ENCODE measurements around the gene NUCB1. TPM values are rescaled to one million over a fixed set of nuclear protein-coding genes. Genes with fewer than 3 reads are reported as not detected.
"Not testable (repeated sequence)": the region's sequence is repeated elsewhere in the genome, so short reads cannot be mapped to it uniquely, and the experiment has no call there.

The NUCB1 gene
- total RNA-seq, 2 experiments from 2014 or later = 185 to 226 TPM

DNA sequence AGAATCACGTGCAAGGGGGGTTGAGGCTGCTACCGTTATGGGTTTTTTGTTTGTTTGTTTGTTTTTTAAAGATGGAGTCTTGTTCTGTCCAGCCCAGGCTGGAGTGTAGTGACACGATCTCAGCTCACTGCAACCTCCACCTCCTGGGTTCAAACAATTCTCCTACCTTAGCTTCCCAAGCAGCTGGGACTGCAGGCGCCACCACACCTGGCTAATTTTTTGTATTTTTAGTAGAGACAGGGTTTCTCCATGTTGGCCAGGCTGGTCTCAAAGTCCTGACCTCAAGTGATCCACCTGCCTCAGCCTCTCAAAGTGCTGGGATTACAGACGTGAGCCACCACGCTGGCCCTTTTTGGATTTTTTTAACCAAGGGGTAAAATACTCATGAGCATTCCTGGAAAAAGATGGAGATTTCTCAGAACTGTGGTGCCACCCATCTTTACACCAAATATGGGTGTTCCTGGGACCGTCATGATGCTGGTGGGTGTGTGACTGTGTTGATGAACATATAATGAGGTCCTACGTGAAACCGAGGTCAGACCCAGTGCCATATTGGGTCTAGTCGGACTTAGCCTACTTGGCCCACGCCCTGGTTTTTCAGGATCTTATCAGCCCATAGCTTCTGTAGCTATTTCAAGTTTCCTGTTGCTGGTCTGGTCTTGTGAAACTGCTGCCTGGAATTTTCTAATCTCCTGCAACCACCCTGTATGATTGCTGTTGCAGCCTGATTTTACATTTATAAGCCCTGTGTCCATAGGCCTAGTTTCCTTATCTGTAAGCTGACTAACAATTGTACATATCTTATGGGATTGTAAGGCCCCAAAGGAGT lies 21.7 kb upstream of the NUCB1 start:
- CTCF ChIA-PET = interaction anchor here (1.1 to 2.2 kb wide), 4 partner anchors 92 to 320 kb away, joined by 3 to 8 read pairs (median 4); partner anchors contain the start of genes GYS1 and RUVBL2
- Mint-ChIP-seq H3K27me3 (no peaks in the 10 kb centered on the region), H3K36me3 (peaks cover 43% of the 10 kb centered on the region), H3K4me3 (no peak overlapping the region), H3K27ac (peak overlapping the region; percentile 46), H3K9me3 (ENCODE audit: low read depth) (peaks cover 3% of the 10 kb centered on the region), H3K4me1 (peaks cover 44% of the 10 kb centered on the region)
- ATAC-seq (no peak), DNase-seq (peak; percentile 63)

DNA sequence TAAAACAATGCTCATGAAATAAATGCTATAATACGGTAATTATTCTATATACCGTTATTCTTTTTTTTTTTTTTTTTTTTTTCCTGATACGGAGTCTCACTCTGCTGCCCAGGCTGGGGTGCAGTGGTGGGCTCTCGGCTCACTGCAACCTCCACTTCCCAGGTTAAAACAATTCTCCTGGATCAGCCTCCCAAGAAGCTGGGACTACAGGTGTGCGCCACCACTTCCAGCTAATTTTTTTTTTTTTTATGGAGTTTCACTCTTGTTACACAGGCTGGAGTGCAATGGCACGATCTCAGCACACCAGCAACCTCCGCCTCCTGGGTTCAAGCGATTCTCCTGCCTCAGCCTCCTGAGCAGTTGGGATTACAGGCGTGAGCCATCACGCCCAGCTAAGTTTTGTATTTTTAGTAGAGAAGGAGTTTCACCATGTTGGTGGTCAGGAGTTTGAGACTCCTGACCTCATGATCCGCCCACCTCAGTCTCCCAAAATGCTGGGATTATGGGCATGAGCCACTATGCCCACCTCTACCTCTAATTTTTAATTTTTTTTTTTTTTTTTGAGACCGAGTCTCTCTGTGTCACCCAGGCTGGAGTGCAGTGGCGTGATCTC lies 21.0 kb upstream of the NUCB1 start:
- Mint-ChIP-seq H3K36me3 (peaks cover 36% of the 10 kb centered on the region), H3K27me3 (no peaks in the 10 kb centered on the region), H3K27ac (no peak overlapping the region), H3K4me3 (no peak overlapping the region), H3K4me1 (peaks cover 36% of the 10 kb centered on the region), H3K9me3 (ENCODE audit: low read depth) (peaks cover 3% of the 10 kb centered on the region)
- CTCF ChIA-PET = interaction anchor here (1.1 to 1.7 kb wide), 2 partner anchors 91 to 320 kb away, joined by 3 to 6 read pairs; no protein-coding TSS in a partner anchor
- no peak for ATAC-seq
- no peak for DNase-seq

GRCh38 chr19:48879696-48880095 lies 20.4 kb upstream of the NUCB1 start:
- not testable (repeated sequence) for H3K27ac Mint-ChIP-seq; H3K9me3 Mint-ChIP-seq (ENCODE audit: low read depth); H3K4me3 Mint-ChIP-seq; ATAC-seq; DNase-seq; H3K27me3 Mint-ChIP-seq
- CTCF ChIA-PET = interaction anchor here (1.1 to 1.7 kb wide), 4 partner anchors 8 to 319 kb away, joined by 3 to 6 read pairs (median 6); partner anchors contain the start of gene PPP1R15A
- H3K36me3 Mint-ChIP-seq = peaks cover 30% of the 10 kb centered on the region
- H3K4me1 Mint-ChIP-seq = peaks cover 31% of the 10 kb centered on the region

DNA sequence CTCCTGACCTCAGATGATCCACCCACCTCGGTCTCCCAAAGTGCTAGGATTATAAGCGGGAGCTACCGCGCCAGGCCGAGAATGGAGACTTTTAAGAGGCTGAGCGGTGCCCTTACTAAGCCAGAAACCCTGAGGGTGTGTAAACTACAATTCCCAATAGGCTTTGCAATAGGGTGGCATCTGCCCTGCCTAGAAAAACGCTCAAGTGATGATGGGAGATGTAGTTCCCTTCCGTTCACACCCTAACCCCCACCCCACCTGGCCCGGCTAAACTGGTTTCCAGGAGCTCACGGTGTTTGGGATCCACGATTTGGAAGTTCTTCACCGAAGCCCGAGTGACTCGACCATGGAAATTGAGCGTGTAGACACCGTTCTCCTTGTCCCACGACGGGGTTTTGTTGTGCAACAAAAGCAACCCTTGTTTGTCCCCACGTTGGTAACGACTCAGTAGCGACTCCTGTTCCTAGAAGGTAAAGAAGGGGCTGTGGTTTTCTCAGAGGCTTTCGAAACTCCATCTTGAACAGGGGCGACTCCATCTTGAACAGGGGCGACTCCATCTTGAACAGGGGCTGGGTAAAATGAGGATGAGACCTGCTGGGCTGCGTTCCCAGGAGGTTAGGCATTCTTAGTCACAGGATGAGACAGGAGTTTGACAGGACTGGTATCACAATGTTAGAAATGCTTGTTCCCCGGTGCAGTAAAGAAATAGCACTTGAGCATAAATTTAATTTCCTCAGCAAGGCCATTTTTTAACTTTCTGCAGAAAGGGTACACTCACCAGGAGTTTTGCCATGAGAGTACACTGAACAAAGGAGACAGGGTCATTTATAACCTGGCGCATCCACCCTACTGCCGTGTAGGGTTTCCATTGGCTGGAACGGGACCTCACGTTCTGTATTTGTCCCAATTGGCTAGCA lies 18.1 kb upstream of the NUCB1 start:
- H3K36me3 Mint-ChIP-seq = peaks cover 17% of the 10 kb centered on the region
- CTCF ChIA-PET = interaction anchor here (1.0 to 1.4 kb wide), 2 partner anchors 10 to 14 kb away, joined by 4 to 5 read pairs; partner anchors contain the start of gene PPP1R15A
- no peak overlapping the region for H3K27ac Mint-ChIP-seq

GRCh38 chr19:48883726-48884125 lies 16.4 kb upstream of the NUCB1 start:
- ATAC-seq (no peak), DNase-seq (no peak)
- Mint-ChIP-seq H3K36me3 (peaks cover 8% of the 10 kb centered on the region), H3K9me3 (ENCODE audit: low read depth) (peaks cover 3% of the 10 kb centered on the region), H3K27me3 (no peaks in the 10 kb centered on the region), H3K27ac (no peak overlapping the region), H3K4me1 (peaks cover 3% of the 10 kb centered on the region), H3K4me3 (no peak overlapping the region)
- CTCF ChIA-PET = no interaction called here

More for the DNA sequence above, 18.1 kb upstream of the NUCB1 start:
- Mint-ChIP-seq H3K27me3 (no peaks in the 10 kb centered on the region), H3K9me3 (ENCODE audit: low read depth) (peaks cover 3% of the 10 kb centered on the region), H3K4me1 (peaks cover 16% of the 10 kb centered on the region), H3K4me3 (no peak overlapping the region)
- DNase-seq (no peak), ATAC-seq (no peak)

- Mint-ChIP-seq H3K27me3 (peaks cover 18% of the 10 kb centered on the region), H3K36me3 (no peaks in the 10 kb centered on the region), H3K4me1 (peaks cover 10% of the 10 kb centered on the region), H3K9me3 (ENCODE audit: low read depth) (no peaks in the 10 kb centered on the region), H3K27ac (no peak overlapping the region), H3K4me3 (no peak overlapping the region)
- CTCF ChIA-PET = no interaction called here
- no peak for DNase-seq
- ATAC-seq = no peak
These were observed 12.1 kb upstream of the NUCB1 start for GRCh38 chr19:48887861-48888612.

GRCh38 chr19:48889496-48889895 lies 10.6 kb upstream of the NUCB1 start:
- ATAC-seq; H3K4me3 Mint-ChIP-seq; H3K27ac Mint-ChIP-seq; H3K9me3 Mint-ChIP-seq (ENCODE audit: low read depth); H3K36me3 Mint-ChIP-seq; CTCF ChIA-PET; DNase-seq: not testable (repeated sequence)
- H3K27me3 Mint-ChIP-seq = peaks cover 26% of the 10 kb centered on the region
- H3K4me1 Mint-ChIP-seq = peaks cover 10% of the 10 kb centered on the region

- H3K9me3 Mint-ChIP-seq (ENCODE audit: low read depth) = no peaks in the 10 kb centered on the region
- no peak overlapping the region for H3K4me3 Mint-ChIP-seq
- no peak for ATAC-seq
- H3K27me3 Mint-ChIP-seq = peaks cover 37% of the 10 kb centered on the region
- H3K4me1 Mint-ChIP-seq = peaks cover 15% of the 10 kb centered on the region
- H3K27ac Mint-ChIP-seq = no peak overlapping the region
- no peaks in the 10 kb centered on the region for H3K36me3 Mint-ChIP-seq
- CTCF ChIA-PET = no interaction called here
- DNase-seq = no peak
These were observed 9.6 kb upstream of the NUCB1 start for GRCh38 chr19:48890551-48890950.

DNA sequence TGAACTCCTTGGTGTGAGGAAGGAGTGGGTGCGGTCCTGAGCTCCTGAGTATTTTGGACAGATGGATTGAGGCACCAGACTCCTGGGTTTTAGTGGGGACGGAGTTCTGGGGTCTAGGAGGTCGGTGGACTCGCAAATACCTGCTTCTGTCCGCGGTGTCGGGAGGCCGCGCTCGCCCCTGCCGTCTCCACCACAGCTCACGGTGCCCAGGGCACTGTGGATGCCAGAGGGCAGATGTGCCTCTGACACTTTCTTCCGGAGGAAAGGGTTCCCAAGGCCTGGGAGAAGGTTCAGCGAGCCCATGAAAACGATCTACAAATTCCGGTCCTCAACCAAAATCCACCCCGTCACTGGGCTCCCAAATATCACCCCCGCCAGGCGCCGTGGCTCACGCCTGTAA lies 4.9 kb upstream of the NUCB1 start:
- H3K9me3 Mint-ChIP-seq (ENCODE audit: low read depth) = no peaks in the 10 kb centered on the region
- peaks cover 29% of the 10 kb centered on the region for H3K4me1 Mint-ChIP-seq
- no peak overlapping the region for H3K27ac Mint-ChIP-seq
- DNase-seq = no peak
- H3K27me3 Mint-ChIP-seq = peaks cover 48% of the 10 kb centered on the region
- no peak for ATAC-seq
- H3K4me3 Mint-ChIP-seq = no peak overlapping the region
- CTCF ChIA-PET = interaction anchor here (1.8 kb wide), 1 partner anchor 14 kb away, joined by 5 read pairs; no protein-coding TSS in a partner anchor
- peaks cover 3% of the 10 kb centered on the region for H3K36me3 Mint-ChIP-seq

GRCh38 chr19:48896191-48896720 lies 3.9 kb upstream of the NUCB1 start:
- Mint-ChIP-seq H3K27me3 (peaks cover 42% of the 10 kb centered on the region), H3K4me3 (no peak overlapping the region), H3K4me1 (peaks cover 33% of the 10 kb centered on the region), H3K27ac (no peak overlapping the region), H3K9me3 (ENCODE audit: low read depth) (no peaks in the 10 kb centered on the region), H3K36me3 (peaks cover 10% of the 10 kb centered on the region)
- ATAC-seq (peak; percentile 27), DNase-seq (peak; percentile 69)
- CTCF ChIA-PET = interaction anchor here (0.8 to 1.8 kb wide), 5 partner anchors 10 to 97 kb away, joined by 3 to 8 read pairs (median 4); partner anchors contain the start of gene GYS1

GRCh38 chr19:48897181-48897580 lies 2.9 kb upstream of the NUCB1 start:
- no peak for ATAC-seq
- peaks cover 15% of the 10 kb centered on the region for H3K36me3 Mint-ChIP-seq
- peaks cover 36% of the 10 kb centered on the region for H3K27me3 Mint-ChIP-seq
- DNase-seq = no peak
- H3K9me3 Mint-ChIP-seq (ENCODE audit: low read depth) = no peaks in the 10 kb centered on the region
- CTCF ChIA-PET = interaction anchor here (0.5 to 1.8 kb wide), 6 partner anchors 11 to 96 kb away, joined by 3 to 8 read pairs (median 4); partner anchors contain the start of gene GYS1
- peaks cover 32% of the 10 kb centered on the region for H3K4me1 Mint-ChIP-seq
- H3K27ac Mint-ChIP-seq = no peak overlapping the region
- H3K4me3 Mint-ChIP-seq = no peak overlapping the region

DNA sequence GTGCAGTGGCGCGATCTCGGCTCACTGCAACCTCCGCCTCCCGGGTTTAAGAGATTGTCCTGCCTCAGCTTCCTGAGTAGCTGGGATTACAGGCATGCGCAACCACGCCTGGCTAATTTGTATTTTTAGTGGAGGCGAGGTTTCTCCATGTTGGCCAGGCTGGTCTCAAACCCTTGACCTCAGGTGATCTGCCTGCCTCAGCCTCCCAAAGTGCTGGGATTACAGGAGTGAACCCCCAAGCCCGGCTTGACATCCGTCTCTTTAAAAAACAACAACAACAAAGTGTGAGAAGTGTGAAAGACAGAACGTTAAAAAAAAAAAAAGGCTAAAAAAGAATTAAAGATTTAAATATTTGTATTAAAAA lies 744 bp upstream of the NUCB1 start:
- peaks cover 26% of the 10 kb centered on the region for H3K36me3 Mint-ChIP-seq
- not testable (repeated sequence) for H3K9me3 Mint-ChIP-seq (ENCODE audit: low read depth); ATAC-seq; DNase-seq
- CTCF ChIA-PET = interaction anchor here (0.9 to 2.6 kb wide), 11 partner anchors 22 to 198 kb away, joined by 3 to 16 read pairs (median 6); partner anchors contain the start of genes HSD17B14 and PPP1R15A
- peaks cover 23% of the 10 kb centered on the region for H3K27me3 Mint-ChIP-seq
- H3K4me1 Mint-ChIP-seq = peaks cover 37% of the 10 kb centered on the region
- peak overlapping the region; percentile 98 for H3K27ac Mint-ChIP-seq
- peak overlapping the region; percentile 98 for H3K4me3 Mint-ChIP-seq

Measured in activated CD8-positive, alpha-beta memory T cell treated with anti-CD3 and anti-CD28 coated beads, Interleukin-2, amount 10 ng/mL, durations not matched to agents 7 days and 5 days (primary cell).